ENCODE data around the gene ROCK2. TPM values are rescaled to one million over a fixed set of nuclear protein-coding genes. Genes with fewer than 3 reads are reported as not detected.

ROCK2 gene
- total RNA-seq, 3 donors from 2014 or later: 67.7 to 77.8 (median 71.0) TPM

DNA sequence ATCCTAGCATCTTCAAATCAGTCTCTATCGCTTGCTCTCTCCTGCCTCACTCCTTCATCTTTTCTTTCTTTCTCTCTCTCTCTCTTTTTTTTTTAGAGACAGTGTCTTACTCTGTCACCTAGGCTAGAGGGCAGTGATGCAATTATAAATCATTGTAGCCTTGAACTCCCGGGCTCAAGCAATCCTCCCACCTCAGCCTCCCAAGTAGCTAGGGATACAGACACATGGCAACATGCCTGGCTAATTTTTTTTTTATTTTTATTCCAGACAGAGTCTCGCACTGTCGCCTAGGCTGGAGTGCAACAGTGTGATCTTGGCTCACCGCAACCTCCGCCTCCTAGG lies 199.7 kb downstream of the ROCK2 start:
- intact Hi-C loops (cut with DNase I, micrococcal nuclease): no loop called here
- no peak for ATAC-seq

DNA sequence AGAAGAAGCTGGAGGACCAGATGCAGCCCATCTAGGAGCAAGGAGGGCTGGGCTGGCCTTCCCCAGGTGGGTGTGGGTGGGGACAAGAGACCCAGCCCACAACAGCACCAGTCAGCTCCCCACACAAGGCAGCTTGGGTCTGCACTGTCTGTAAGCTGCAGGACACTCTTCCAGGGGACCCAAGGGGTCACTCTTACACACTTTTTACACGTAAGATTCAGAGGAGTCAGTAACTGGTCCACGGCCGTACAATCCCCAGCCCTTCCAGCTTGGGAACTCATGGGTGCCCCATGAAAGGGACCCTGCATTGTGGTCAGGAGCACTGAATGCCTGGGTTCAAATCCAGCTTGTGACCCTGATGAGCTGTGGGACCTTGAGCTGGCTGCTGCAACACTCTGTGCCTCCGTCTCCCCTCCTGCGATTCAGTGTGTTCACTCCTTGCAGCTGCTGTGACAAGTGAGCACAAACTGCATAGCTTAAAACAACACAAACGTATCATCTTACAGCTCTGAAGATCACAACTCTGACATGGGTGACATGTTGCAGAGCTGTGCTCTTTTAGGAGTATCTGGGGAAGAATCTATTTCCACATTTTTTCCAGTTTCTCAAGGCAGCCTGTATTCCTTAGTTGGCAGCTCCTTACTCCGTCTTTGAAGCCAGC lies 200.2 kb downstream of the ROCK2 start:
- Histone ChIP-seq H3K4me3 (no peak overlapping the region), H3K36me3 (ENCODE audit: low read depth) (no peaks in the 10 kb centered on the region), H3K4me1 (ENCODE audit: low read depth) (no peaks in the 10 kb centered on the region), H3K9me3 (no peaks in the 10 kb centered on the region)
- TF ChIP-seq CTCF (IDR thresholded peaks at IDR 0.05): no peak
- intact Hi-C loops (cut with DNase I, micrococcal nuclease): no loop called here
- ATAC-seq: no peak
- DNase-seq: no peak

More for the DNA sequence above, 199.7 kb downstream of the ROCK2 start:
- Histone ChIP-seq H3K36me3 (ENCODE audit: low read depth) (no peaks in the 10 kb centered on the region), H3K9me3 (no peaks in the 10 kb centered on the region), H3K4me1 (ENCODE audit: low read depth) (no peaks in the 10 kb centered on the region), H3K4me3 (no peak overlapping the region)
- TF ChIP-seq CTCF (IDR thresholded peaks at IDR 0.05): no peak
- DNase-seq: no peak

GRCh38 chr2:11142987-11143386 lies 201.4 kb downstream of the ROCK2 start:
- DNase-seq (no peak), ATAC-seq (no peak)
- H3K4me1 ChIP-seq (ENCODE audit: low read depth): no peaks in the 10 kb centered on the region
- H3K4me3 ChIP-seq: no peak overlapping the region
- H3K36me3 ChIP-seq (ENCODE audit: low read depth): no peaks in the 10 kb centered on the region
- H3K9me3 ChIP-seq: no peaks in the 10 kb centered on the region
- intact Hi-C loops (cut with DNase I, micrococcal nuclease): no loop called here
- TF ChIP-seq CTCF (IDR thresholded peaks at IDR 0.05): no peak

GRCh38 chr2:11142330-11142729 lies 202.1 kb downstream of the ROCK2 start:
- ATAC-seq (peak; percentile 46), DNase-seq (no peak)
- intact Hi-C loops (cut with DNase I, micrococcal nuclease): no loop called here
- no peaks in the 10 kb centered on the region for H3K36me3 ChIP-seq (ENCODE audit: low read depth)
- no peaks in the 10 kb centered on the region for H3K9me3 ChIP-seq
- no peaks in the 10 kb centered on the region for H3K4me1 ChIP-seq (ENCODE audit: low read depth)
- H3K4me3 ChIP-seq: no peak overlapping the region
- no peak for TF ChIP-seq CTCF (IDR thresholded peaks at IDR 0.05)

GRCh38 chr2:11141319-11141718 lies 203.1 kb downstream of the ROCK2 start:
- TF ChIP-seq CTCF (IDR thresholded peaks at IDR 0.05): no peak
- DNase-seq: no peak
- Histone ChIP-seq H3K4me3 (no peak overlapping the region), H3K36me3 (ENCODE audit: low read depth) (no peaks in the 10 kb centered on the region), H3K9me3 (no peaks in the 10 kb centered on the region), H3K4me1 (ENCODE audit: low read depth) (no peaks in the 10 kb centered on the region)
- ATAC-seq: no peak
- intact Hi-C loops (cut with DNase I, micrococcal nuclease): no loop called here

DNA sequence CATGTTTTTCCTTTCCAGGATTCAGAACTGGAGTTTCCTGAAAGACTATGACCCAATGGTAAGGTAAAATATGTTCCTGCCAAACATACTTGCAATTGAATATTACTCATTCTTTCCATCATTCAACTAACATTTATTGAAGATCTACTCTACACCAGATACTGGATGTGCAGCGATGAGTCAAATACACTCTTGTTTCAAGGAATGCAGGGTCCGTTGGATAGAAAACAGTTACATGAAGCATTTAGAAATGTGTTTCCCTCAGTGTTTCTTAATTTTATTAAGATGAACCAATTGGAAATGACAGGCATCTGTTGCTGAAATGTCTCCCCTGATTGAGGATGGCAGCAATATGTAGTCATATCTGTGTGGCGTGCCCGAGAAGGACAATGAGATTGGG lies 203.9 kb downstream of the ROCK2 start:
- no peak for ATAC-seq

More for the DNA sequence above, 203.9 kb downstream of the ROCK2 start:
- no peak for DNase-seq
- H3K36me3 ChIP-seq (ENCODE audit: low read depth): no peaks in the 10 kb centered on the region
- intact Hi-C loops (cut with DNase I, micrococcal nuclease): no loop called here
- no peaks in the 10 kb centered on the region for H3K9me3 ChIP-seq
- no peaks in the 10 kb centered on the region for H3K4me1 ChIP-seq (ENCODE audit: low read depth)
- no peak overlapping the region for H3K4me3 ChIP-seq
- TF ChIP-seq CTCF (IDR thresholded peaks at IDR 0.05): no peak
